Measurements from ENCODE around the gene NEGR1.

DNA sequence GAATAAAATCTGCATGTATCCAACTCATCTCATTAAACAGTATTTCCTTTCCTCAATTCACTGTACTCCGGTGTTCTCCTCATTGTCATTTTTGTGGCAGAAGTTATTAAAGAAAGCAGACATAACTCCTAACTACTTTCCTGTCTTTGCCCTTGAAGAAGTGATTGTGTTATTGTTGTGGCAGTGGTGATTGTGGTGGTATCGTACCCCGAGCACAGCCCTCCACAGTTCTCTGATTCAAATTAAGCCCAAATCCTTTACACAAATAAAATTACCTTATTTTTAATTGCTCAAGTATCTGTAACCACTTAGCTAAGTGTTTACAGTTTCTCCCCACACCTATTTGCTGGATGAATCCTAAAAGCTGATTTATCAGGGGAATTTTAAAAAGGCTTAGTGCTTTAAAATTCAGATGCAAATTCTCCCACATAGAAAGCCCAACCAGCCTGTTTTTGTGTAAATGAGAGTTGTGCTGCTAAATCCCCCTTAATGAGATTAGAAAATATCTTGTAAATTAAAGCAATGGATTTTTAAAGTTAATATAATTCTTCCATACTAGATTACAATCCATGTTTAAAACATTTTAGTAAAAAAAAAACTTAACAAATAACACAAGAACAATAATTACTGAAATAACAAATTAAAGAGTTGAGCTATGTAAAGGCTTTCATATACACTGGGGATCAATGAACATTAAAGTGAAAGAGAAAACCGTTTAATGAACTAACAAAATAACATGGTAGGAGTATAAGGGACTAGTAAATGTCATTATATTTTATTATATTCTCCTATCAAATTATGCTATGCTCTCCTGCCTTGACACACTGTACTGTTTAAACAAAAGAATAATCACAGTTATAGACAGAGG, 259.0 kb downstream of the NEGR1 start:
- TF ChIP-seq, protein P1, sequence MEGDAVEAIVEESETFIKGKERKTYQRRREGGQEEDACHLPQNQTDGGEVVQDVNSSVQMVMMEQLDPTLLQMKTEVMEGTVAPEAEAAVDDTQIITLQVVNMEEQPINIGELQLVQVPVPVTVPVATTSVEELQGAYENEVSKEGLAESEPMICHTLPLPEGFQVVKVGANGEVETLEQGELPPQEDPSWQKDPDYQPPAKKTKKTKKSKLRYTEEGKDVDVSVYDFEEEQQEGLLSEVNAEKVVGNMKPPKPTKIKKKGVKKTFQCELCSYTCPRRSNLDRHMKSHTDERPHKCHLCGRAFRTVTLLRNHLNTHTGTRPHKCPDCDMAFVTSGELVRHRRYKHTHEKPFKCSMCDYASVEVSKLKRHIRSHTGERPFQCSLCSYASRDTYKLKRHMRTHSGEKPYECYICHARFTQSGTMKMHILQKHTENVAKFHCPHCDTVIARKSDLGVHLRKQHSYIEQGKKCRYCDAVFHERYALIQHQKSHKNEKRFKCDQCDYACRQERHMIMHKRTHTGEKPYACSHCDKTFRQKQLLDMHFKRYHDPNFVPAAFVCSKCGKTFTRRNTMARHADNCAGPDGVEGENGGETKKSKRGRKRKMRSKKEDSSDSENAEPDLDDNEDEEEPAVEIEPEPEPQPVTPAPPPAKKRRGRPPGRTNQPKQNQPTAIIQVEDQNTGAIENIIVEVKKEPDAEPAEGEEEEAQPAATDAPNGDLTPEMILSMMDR (IDR thresholded peaks at IDR 0.05; ENCODE audit: poor library complexity) = no peak
- TF ChIP-seq EZH2phosphoT487 (IDR thresholded peaks at IDR 0.05; ENCODE audit: low read depth, severe bottlenecking, unreplicated experiment) (no peak), EZH2 (IDR thresholded peaks at IDR 0.05; ENCODE audit: borderline replicate concordance) (no peak)

Data from hepatocyte (in vitro differentiated cells).